Stomach (tissue), 9 donors: ENCODE measurements around the gene IBSP. TPM values are rescaled to one million over a fixed set of nuclear protein-coding genes. Genes with fewer than 3 reads are reported as not detected.

ENCODE experiments used
- DNase-seq, 2 donors: peaks; one replicate each; pipeline versions ENCODE4 v3.0.0 to v3.0.0-alpha.2; 2013 to 2019
- H3K27ac ChIP-seq, 5 donors: fragments of 200-600 bp in 4 of 5; sonication (generic) in 4 of 5; one replicate each; pipeline ENCODE4 v1.5.1; 2013 to 2019; ENCODE audit warnings: mild to moderate bottlenecking in 1 of 5, moderate library complexity in 1 of 5
- H3K27me3 ChIP-seq, 3 donors: fragments of 200-600 bp; sonication (generic); one replicate each; pipeline ENCODE4 v1.5.1; 2017 to 2019; ENCODE audit warnings: mixed run types in 1 of 3
- H3K36me3 ChIP-seq, 4 donors: fragments of 200-600 bp; sonication (generic); 1 replicate in 3 of 4; 2 replicates in 1 of 4; pipeline ENCODE4 v1.5.1; 2016 to 2019
- H3K4me1 ChIP-seq, 4 donors: fragments of 200-600 bp; sonication (generic); one replicate each; pipeline ENCODE4 v1.5.1; 2016 to 2019
- H3K4me3 ChIP-seq, 4 donors: fragments of 200-600 bp; sonication (generic) in 3 of 4; one replicate each; pipeline ENCODE4 v1.5.1; 2016 to 2019; ENCODE audit warnings: mild to moderate bottlenecking in 1 of 4
- H3K9me3 ChIP-seq, 4 donors: fragments of 200-600 bp; sonication (generic); one replicate each; pipeline ENCODE4 v1.5.1; 2016 to 2019
- CTCF ChIP-seq, 7 experiments: fragments of 450-650 bp in 4 of 7; fragments of 200-600 bp in 3 of 7; sonication (generic) in 3 of 7; IDR thresholded peaks; one replicate each; pipeline ENCODE4 v1.5.1; 2016 to 2019; ENCODE audit warnings: antibody characterized with exemption in 7 of 7, control low read depth in 2 of 7, mild to moderate bottlenecking in 1 of 7
- EP300 ChIP-seq: sonication (generic); formaldehyde crosslinking; IDR thresholded peaks from one replicate; pipeline ENCODE4 v1.6.1; 2017; ENCODE audit warnings: antibody characterized with exemption
- POLR2A ChIP-seq, 4 donors: fragments of 450-650 bp; IDR thresholded peaks; one replicate each; pipeline ENCODE4 v1.6.1; 2016; ENCODE audit warnings: antibody characterized with exemption in 4 of 4, control low read depth in 2 of 4, mild to moderate bottlenecking in 1 of 4, moderate library complexity in 1 of 4
- POLR2AphosphoS5 ChIP-seq, 3 donors: sonication (generic); formaldehyde crosslinking; IDR thresholded peaks; one replicate each; pipeline ENCODE4 v1.6.1; 2016; ENCODE audit warnings: antibody characterized with exemption in 3 of 3
- WGBS, 5 donors: extraction: QIAGEN DNeasy Blood & Tissue Kit in 3 of 5; methylation state at CpG; one replicate each; pipeline versions ENCODE4 v1.1.5 to v1.1.7; 2013 to 2018; 5-methylcytosine and 5-hydroxymethylcytosine counted together
- intact Hi-C: fragments of 100-400 bp; cut with DNase I; formaldehyde crosslinking; loops from one replicate; pipeline ENCODE4 v1.15.1; 2023; ENCODE audit warnings: low total_unique reads
- polyA plus RNA-seq, 3 donors: library from polyadenylated mRNA; stranded (reverse); fragments of 200-250 nt; gene quantifications; one replicate each; pipeline ENCODE4 v1.2.3, GENCODE V29; 2013
- total RNA-seq, 5 donors: library from RNA; depleted of rRNA; stranded (reverse); fragments of >200 nt; gene quantifications; one replicate each; pipeline versions ENCODE4 v1.1.0 to v1.2.3, GENCODE V29; 2014 to 2016
- donor health status: healthy with polysubstance abuse.
- donor health status: Bipolar disorder and iron deficiency.
- donor health status: healthy.

The IBSP gene
- total and polyA plus RNA-seq, 8 donors = not detected

GRCh38 chr4:87781569-87781968 lies 17.8 kb upstream of the IBSP start:
- no peak overlapping the region for H3K4me3 ChIP-seq
- H3K27ac ChIP-seq = no peak overlapping the region
- no peaks in the 10 kb centered on the region for H3K36me3 ChIP-seq
- TF ChIP-seq EP300 (no peak), POLR2AphosphoS5 (IDR thresholded peaks at IDR 0.05) (no peak), POLR2A (IDR thresholded peaks at IDR 0.05) (no peak), CTCF (IDR thresholded peaks at IDR 0.05) (no peak)
- no peaks in the 10 kb centered on the region for H3K27me3 ChIP-seq
- no peaks in the 10 kb centered on the region for H3K4me1 ChIP-seq
- WGBS, 5 donors = 69 to 90% (median 81%) methylated on average over 2 of the region's 2 CpGs
- intact Hi-C loops = no loop called here
- no peak for DNase-seq
- H3K9me3 ChIP-seq = no peaks in the 10 kb centered on the region

GRCh38 chr4:87783781-87784180 lies 15.6 kb upstream of the IBSP start:
- DNase-seq = no peak
- Histone ChIP-seq H3K4me3 (no peak overlapping the region), H3K27ac (no peak overlapping the region), H3K9me3 (no peaks in the 10 kb centered on the region), H3K27me3 (no peaks in the 10 kb centered on the region), H3K4me1 (no peaks in the 10 kb centered on the region), H3K36me3 (no peaks in the 10 kb centered on the region)
- intact Hi-C loops = no loop called here
- no peak for TF ChIP-seq POLR2AphosphoS5 (IDR thresholded peaks at IDR 0.05)
- no peak for TF ChIP-seq CTCF (IDR thresholded peaks at IDR 0.05)
- no peak for TF ChIP-seq POLR2A (IDR thresholded peaks at IDR 0.05)
- TF ChIP-seq EP300 = no peak
- WGBS, 5 donors = 87 to 97% (median 90%) methylated on average over 2 of the region's 2 CpGs

GRCh38 chr4:87785731-87786509 lies 13.4 kb upstream of the IBSP start:
- intact Hi-C loops = no loop called here
- no peaks in the 10 kb centered on the region for H3K27me3 ChIP-seq
- no peaks in the 10 kb centered on the region for H3K9me3 ChIP-seq
- TF ChIP-seq POLR2AphosphoS5 (IDR thresholded peaks at IDR 0.05) (no peak), CTCF (IDR thresholded peaks at IDR 0.05) (no peak), EP300 (no peak), POLR2A (IDR thresholded peaks at IDR 0.05) (no peak)
- no peak overlapping the region for H3K27ac ChIP-seq
- H3K4me1 ChIP-seq = no peaks in the 10 kb centered on the region
- no peaks in the 10 kb centered on the region for H3K36me3 ChIP-seq
- no peak for DNase-seq
- no peak overlapping the region for H3K4me3 ChIP-seq
- WGBS, 5 donors = 80 to 88% (median 86%) methylated on average over 15 of the region's 15 CpGs

- Histone ChIP-seq H3K27me3 (no peaks in the 10 kb centered on the region), H3K9me3 (no peaks in the 10 kb centered on the region), H3K4me3 (no peak overlapping the region), H3K4me1 (no peaks in the 10 kb centered on the region), H3K27ac (no peak overlapping the region), H3K36me3 (no peaks in the 10 kb centered on the region)
- DNase-seq = no peak
- no peak for TF ChIP-seq POLR2AphosphoS5 (IDR thresholded peaks at IDR 0.05)
- TF ChIP-seq CTCF (IDR thresholded peaks at IDR 0.05) = no peak
- no peak for TF ChIP-seq EP300
- no peak for TF ChIP-seq POLR2A (IDR thresholded peaks at IDR 0.05)
- intact Hi-C loops = no loop called here
Observed at GRCh38 chr4:87802858-87803257, 3.5 kb downstream of the IBSP start.
